NOMO-1 treated with dmso at 0.1 percent for 144 hours (cell line): ENCODE data around the gene TSPAN17.

Source experiments
- DNase-seq: peaks from one replicate; lab custom pipeline; 2025; ENCODE audit not compliant: unreplicated experiment; lab: John Stamatoyannopoulos, UW

TSPAN17 gene

DNA sequence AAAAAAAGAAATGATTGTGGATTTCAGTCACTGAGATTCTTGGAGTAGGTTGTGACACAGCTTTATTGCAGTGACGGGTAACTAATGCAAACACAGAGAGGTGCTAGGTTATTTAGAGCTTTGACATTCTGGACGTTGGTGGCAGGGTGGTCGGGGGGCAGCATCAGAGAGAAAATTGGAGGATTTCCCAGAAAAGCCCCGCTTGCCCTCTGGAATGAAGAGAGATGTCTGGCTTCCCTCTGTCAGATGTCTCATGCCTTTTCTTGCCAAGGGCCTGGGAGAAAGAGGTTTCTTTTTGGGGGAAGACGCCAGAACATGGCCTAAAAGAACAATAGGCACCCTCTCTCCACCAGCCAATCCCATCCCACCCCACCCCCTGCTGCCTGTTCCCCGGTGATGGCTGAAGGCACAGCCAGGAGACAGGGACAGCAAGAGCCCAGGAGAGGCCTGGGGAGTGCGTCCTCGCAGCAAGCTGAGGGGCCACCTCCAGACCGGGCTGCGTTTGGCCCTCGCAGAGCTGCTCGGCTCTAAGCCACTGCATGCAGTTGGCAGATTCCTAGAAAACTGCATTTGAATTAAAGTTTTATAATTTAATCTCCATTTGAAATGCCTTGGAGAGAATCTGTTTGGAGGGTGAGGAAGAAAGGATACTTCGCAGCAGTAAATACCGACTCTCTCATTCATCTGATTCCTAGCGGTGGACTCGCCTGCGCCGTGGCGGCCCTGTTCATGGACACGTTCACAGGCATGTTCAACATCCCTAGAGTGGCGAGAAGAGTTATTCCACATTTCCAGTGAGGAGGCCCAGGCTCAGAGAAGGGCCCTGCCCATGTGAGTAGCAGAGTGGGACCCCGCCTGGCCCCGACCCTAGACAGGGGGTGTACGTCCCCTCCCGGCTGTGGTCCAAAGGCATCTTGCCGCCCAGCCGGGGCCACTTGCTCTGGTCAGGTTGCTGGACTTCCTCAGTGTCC lies 55.7 kb downstream of the TSPAN17 start:
- no peak for DNase-seq

- DNase-seq, result no peak
Observed at GRCh38 chr5:176703857-176704256, 56.6 kb downstream of the TSPAN17 start.

- no peak for DNase-seq
Observed at GRCh38 chr5:176704355-176704754, 57.1 kb downstream of the TSPAN17 start.

DNA sequence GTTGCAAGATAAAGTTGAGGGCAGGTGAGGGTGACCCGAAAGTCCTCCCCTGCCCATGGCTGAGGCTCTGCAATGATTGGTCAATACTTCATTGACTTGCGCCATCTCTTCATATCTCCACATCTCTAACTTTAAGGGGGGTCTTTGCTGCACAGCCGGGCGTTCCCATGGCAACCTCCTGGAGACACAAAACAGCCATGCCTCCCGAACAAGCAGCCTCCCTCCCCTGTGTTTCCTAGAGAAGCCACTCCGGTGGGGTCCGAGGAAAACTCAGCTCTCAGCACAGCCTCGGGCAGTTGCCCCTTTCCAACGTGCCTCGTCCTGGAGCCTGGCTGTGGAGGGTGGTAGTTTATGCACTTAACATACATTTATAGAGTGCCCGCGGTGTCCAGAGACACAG lies 57.5 kb downstream of the TSPAN17 start:
- no peak for DNase-seq
